Activated T-helper 17 cell treated with anti-CD3 and anti-CD28 coated beads, Interleukin-2, amount 50 U/mL, for 72 hours (primary cell): Measurements from ENCODE around the gene EDAR. TPM values are rescaled to one million over a fixed set of nuclear protein-coding genes. Genes with fewer than 3 reads are reported as not detected.

Experiments
- ATAC-seq: fragments of 150-1000 bp; cut with Tn5 transposase; replicated peaks from 2 replicates; pipeline ENCODE4 v1.10.0; 2021; ENCODE audit warnings: mild to moderate bottlenecking, moderate library complexity
- H3K27ac Mint-ChIP-seq: one replicate; pipeline ENCODE4 v1.8.0; 2022; ENCODE audit warnings: mixed read lengths
- H3K27me3 Mint-ChIP-seq: one replicate; pipeline ENCODE4 v1.8.0; 2022; ENCODE audit warnings: mixed read lengths
- H3K36me3 Mint-ChIP-seq: one replicate; pipeline ENCODE4 v1.8.0; 2022; ENCODE audit warnings: low read depth, mild to moderate bottlenecking, mixed read lengths
- H3K4me1 Mint-ChIP-seq: one replicate; pipeline ENCODE4 v1.8.0; 2022; ENCODE audit warnings: mixed read lengths
- H3K4me3 Mint-ChIP-seq: one replicate; pipeline ENCODE4 v1.8.0; 2022; ENCODE audit warnings: mild to moderate bottlenecking, mixed read lengths
- H3K9me3 Mint-ChIP-seq: one replicate; pipeline ENCODE4 v1.8.0; 2022; ENCODE audit warnings: mixed read lengths
- total RNA-seq, 2 donors: library from RNA; stranded (reverse); gene quantifications; one replicate each; pipeline ENCODE4 v1.2.3, GENCODE V29; 2022

The EDAR gene
- total RNA-seq, 2 donors from 2014 or later, result not detected

DNA sequence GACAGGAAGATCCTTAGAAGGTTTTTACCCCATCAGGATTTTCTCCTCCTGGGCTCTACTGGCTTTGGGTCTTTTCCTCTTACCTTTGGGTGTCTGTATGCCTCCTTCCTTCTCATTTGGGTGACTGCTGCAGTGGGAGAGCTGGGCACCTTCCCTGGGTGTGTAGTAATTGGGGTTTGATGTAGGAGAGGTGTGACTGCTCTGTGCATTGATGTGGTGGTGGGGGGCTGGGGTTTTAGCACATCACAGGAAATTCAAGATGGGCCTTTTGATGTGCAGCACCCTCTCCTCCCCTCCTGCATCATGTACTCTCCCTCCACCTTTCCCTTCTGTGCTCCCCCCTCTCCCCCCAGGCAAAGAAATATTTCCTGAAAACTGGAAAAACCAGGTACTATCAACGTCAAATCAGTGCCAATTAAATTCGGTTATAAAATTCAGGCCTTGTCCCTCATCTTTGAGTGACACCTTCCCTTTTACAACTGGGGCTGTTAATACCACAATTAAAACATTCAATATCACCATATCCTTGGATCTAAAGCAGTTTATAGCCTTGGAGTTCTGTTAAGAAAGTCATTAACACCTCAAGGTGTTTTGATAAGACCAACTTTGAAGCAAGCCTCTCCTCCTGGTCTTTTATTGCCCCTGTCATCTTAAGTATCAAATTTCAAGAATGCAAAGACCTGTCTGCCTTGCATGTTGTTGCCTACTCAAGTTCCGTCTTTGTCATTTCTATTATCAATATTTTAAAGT lies 23.3 kb downstream of the EDAR start:
- no peaks in the 10 kb centered on the region for H3K36me3 Mint-ChIP-seq
- no peak overlapping the region for H3K27ac Mint-ChIP-seq
- no peaks in the 10 kb centered on the region for H3K9me3 Mint-ChIP-seq
- peaks cover 15% of the 10 kb centered on the region for H3K4me1 Mint-ChIP-seq
- ATAC-seq, result no peak
- no peaks in the 10 kb centered on the region for H3K27me3 Mint-ChIP-seq
- no peak overlapping the region for H3K4me3 Mint-ChIP-seq

DNA sequence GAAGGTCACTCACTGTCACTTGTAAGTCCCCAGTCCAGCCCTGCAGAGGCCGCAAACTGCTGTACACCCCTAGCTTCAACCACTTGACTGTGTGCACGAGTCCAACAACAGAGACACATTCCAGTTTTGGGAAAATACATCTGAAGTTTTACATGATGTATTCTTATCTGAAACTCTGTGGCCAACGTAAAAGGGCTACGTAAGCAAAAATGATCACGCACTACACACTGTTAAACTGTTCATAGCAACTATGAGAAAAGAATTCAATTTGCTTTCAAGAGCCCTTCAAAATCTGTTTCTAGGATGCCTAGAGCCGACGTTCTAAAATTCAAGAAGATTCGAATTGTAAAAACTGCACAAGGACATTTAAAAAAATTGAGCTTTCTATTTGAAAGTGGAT lies 26.0 kb downstream of the EDAR start:
- no peaks in the 10 kb centered on the region for H3K9me3 Mint-ChIP-seq

DNA sequence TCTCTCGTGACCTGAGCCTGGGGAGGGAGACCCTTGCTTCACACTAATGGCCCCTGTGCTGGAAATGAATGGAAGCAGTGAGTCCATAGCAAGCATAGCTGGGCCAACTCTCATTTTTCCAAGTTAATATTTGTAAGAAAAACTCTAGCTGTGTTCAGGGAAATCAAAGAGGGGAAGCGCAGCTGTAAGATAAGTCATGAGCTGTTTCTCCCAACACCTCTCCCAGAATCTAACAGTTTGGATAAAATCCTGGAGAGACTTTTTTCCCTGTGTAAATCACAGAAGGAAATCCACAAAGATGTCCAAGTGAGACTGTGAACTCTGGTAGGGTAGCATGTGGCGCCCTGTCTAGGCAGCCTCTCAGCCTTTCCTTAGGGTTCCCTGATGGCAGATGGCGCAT lies 27.2 kb downstream of the EDAR start:
- peaks cover 11% of the 10 kb centered on the region for H3K4me1 Mint-ChIP-seq
- no peak overlapping the region for H3K4me3 Mint-ChIP-seq
- no peaks in the 10 kb centered on the region for H3K9me3 Mint-ChIP-seq
- H3K36me3 Mint-ChIP-seq, result no peaks in the 10 kb centered on the region
- H3K27me3 Mint-ChIP-seq, result no peaks in the 10 kb centered on the region
- no peak for ATAC-seq
- no peak overlapping the region for H3K27ac Mint-ChIP-seq

More for the DNA sequence above, 26.0 kb downstream of the EDAR start:
- H3K27ac Mint-ChIP-seq, result no peak overlapping the region
- H3K36me3 Mint-ChIP-seq, result no peaks in the 10 kb centered on the region
- H3K4me1 Mint-ChIP-seq, result peaks cover 15% of the 10 kb centered on the region
- H3K27me3 Mint-ChIP-seq, result no peaks in the 10 kb centered on the region
- ATAC-seq, result no peak
- H3K4me3 Mint-ChIP-seq, result no peak overlapping the region

DNA sequence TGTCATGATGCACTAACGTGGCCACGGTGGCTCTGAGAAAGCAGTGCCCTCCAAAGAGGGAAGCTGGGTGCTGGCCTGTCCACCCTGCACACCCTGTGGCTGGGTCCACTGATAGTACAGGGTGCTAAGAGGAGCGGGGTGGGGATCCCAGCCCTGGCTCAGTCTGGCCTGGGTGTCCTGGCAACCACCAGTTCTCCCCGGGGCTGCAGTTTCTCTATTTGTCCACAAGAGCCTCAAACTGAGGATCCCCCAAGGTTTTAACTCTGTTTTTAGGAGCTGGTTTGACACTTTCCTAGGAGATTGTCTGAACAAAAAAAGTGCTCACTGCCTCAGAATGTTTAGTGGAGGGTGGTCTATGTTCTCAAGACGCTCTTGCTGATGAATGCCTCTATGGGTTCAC lies 29.0 kb downstream of the EDAR start:
- H3K27ac Mint-ChIP-seq, result no peak overlapping the region
- no peaks in the 10 kb centered on the region for H3K9me3 Mint-ChIP-seq
- no peak overlapping the region for H3K4me3 Mint-ChIP-seq
- ATAC-seq, result no peak
- no peaks in the 10 kb centered on the region for H3K27me3 Mint-ChIP-seq
- no peaks in the 10 kb centered on the region for H3K4me1 Mint-ChIP-seq
- H3K36me3 Mint-ChIP-seq, result no peaks in the 10 kb centered on the region

DNA sequence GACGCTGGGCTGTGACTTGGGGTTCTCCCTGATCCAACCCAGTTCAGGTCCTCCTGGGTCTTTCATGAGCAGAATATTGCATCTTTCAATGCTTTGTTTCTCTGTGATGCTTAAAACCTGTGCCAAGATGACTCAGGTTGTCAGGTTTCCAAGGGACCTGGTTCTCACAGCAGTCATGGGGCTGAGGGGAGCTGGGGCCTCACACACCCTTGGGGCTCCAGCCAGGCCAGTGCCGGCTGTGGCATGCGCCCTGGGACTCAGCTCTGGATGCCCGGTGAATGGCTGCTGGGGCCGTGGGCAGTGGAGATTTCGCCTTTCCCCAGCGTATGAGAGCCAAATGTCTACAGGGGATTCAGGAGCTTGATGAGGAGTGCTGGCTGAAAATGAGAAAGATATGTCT lies 29.6 kb downstream of the EDAR start:
- Mint-ChIP-seq H3K4me1 (no peaks in the 10 kb centered on the region), H3K9me3 (no peaks in the 10 kb centered on the region)
- ATAC-seq, result no peak

DNA sequence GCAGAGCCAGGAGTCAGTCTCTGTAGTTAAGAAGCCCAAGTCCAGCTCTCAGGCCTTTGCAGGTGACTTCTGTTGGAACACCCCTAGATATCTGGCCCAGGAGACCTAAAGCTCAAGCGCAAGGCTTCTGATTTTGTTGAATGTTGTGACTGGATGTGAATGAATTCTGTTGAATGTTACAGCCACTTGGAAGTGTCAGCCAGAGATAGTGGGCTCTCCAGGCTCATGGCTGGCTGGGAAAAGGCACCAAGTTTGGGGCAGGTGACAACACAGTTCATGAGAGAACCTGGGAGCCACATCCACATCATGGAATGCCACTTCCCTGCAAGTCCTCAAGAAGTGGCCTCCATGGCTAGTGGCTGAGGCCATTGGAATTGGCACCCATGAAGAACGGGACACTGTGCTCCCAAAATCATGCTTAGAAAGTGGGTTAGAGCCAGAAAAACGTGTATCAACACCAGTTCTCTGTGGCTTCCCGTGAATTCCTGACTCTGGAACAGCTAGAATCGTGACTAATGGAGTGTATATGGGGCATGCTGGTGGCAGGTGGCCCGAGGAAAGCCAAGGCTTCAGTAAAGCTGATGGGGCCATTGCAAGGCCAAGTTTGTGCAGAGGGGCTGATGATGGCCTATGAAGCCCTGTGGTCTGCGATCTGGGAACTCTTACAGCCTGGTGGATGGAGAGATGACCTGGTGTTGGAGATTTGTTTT lies 30.2 kb downstream of the EDAR start:
- Mint-ChIP-seq H3K27ac (peak overlapping the region; percentile 51), H3K27me3 (no peaks in the 10 kb centered on the region), H3K36me3 (no peaks in the 10 kb centered on the region), H3K4me1 (no peaks in the 10 kb centered on the region), H3K4me3 (no peak overlapping the region), H3K9me3 (no peaks in the 10 kb centered on the region)
- no peak for ATAC-seq

More for the DNA sequence above, 29.6 kb downstream of the EDAR start:
- no peak overlapping the region for H3K27ac Mint-ChIP-seq
- H3K36me3 Mint-ChIP-seq, result no peaks in the 10 kb centered on the region
- H3K4me3 Mint-ChIP-seq, result no peak overlapping the region
- no peaks in the 10 kb centered on the region for H3K27me3 Mint-ChIP-seq

DNA sequence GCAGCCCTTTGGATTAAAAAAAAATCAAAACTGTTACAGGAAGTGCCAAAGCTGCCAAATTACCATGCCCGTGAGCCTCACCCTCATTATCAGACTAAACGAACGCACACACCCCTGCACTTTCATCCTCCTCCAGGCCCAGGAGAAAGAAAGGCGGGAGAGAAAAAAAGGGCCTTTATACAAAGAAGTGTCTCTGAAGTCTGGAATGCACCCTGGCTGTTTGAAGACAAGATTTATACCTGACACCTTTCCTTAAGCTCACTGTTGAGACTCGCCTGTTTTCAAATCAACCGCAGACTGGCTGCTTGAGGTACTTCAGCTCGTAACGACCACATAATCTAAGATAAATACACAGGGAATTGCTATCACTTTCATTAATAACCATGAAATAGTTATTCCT lies 31.0 kb downstream of the EDAR start:
- H3K4me1 Mint-ChIP-seq, result no peaks in the 10 kb centered on the region
- no peaks in the 10 kb centered on the region for H3K9me3 Mint-ChIP-seq
- ATAC-seq, result no peak
- H3K36me3 Mint-ChIP-seq, result no peaks in the 10 kb centered on the region
- no peaks in the 10 kb centered on the region for H3K27me3 Mint-ChIP-seq
- H3K27ac Mint-ChIP-seq, result peak overlapping the region; percentile 51
- peak overlapping the region; percentile 19 for H3K4me3 Mint-ChIP-seq

DNA sequence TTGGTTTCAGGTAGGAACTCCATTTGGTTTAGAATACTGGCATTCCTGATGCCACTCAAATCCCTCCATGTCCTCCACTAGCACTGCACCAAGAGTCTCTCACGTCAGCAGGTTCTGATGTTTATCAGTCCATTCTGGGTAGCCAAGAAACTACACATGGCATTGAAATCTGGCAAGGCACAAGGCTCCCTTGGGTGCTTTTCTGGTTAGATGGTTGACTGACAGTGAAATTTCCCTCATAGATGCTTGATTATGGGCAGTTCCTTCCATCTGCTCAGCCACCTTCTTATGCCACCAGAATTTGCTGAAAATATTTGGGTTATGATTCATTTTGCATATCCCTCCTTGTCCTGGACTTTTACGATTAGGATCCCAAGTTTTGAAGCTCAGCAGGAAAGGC lies 32.6 kb downstream of the EDAR start:
- Mint-ChIP-seq H3K9me3 (peaks cover 3% of the 10 kb centered on the region), H3K36me3 (no peaks in the 10 kb centered on the region), H3K4me3 (no peak overlapping the region), H3K27ac (no peak overlapping the region), H3K4me1 (no peaks in the 10 kb centered on the region), H3K27me3 (no peaks in the 10 kb centered on the region)
- no peak for ATAC-seq

DNA sequence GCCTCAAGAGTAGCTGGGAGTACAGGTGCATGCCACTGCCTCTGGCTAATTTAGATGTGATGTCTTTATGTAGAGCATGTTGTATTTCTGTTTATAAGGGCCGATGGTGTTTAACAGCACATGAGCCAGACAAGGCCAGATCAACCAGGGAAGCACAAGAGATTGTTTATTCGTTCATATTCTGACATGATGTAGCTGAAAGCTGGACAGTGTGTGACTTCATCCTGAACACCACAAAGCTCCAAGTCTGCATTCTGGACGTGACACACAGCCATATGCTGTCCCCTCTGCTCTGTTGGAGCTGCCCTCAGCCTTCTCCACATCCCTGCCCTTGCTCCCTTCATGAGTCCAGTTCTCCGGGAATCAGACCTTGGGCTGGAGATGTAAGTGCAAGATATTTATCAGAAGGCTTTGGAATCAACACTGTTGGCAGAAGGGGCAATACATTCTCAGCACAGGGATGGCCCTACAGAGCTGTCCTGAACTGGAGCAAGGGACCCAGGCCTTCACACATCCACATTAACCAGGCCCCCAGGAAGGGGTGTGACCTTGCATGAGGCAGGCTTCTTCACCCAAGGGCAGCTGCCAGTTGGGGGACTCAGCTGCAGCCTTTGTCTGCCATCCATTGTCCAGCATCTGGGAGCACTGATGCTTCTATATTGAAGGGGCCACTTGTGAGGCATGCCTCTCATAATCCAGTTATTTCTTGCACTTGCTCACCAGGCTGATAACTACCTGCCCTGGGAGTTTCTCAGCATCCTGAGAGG lies 38.5 kb downstream of the EDAR start:
- Mint-ChIP-seq H3K4me1 (no peaks in the 10 kb centered on the region), H3K36me3 (no peaks in the 10 kb centered on the region), H3K27ac (no peak overlapping the region), H3K4me3 (no peak overlapping the region), H3K9me3 (peaks cover 7% of the 10 kb centered on the region), H3K27me3 (no peaks in the 10 kb centered on the region)
- no peak for ATAC-seq

DNA sequence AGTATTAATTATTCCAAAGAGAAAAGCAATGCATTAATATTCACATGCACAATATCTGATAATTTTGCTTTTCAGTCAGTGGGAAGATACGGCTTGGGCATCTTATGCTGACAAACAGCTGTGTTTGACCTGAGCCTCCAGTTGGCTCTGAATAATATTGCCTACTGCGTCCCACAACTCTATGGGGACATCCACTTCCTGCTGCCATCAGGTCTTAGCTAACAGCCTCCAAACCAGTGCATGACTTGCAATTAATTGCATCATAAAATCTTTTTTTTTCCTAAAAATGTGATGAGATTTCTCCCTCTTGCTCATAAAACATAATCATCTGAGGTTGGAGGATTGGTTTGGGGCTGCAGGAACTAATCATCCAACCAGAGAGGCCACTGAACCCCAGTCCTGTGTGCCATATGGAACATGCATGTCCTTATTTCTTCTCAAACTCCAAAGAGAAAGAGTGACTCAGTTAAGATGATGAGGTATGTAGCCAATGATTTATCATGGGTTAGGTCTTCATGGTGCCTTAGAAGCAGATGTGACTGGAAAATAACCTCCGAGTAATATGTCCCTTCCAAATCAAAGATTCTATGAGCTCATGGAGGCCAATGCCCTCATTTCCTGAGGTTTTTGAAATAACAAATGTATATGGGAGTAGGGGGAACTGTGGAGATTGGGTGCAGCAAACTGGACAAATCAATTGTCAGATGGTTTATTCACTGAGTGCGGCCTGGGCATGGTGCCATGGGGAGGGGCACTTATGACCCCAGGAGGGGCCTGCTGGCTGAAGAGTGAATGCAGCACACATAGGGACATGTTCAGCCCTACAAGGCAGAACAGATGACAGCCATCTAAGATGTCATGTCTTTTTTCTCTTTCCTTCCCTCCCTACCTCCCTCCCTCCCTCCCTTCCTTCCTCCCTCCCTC lies 39.4 kb downstream of the EDAR start:
- no peak for ATAC-seq
- Mint-ChIP-seq H3K4me3 (no peak overlapping the region), H3K36me3 (no peaks in the 10 kb centered on the region)

DNA sequence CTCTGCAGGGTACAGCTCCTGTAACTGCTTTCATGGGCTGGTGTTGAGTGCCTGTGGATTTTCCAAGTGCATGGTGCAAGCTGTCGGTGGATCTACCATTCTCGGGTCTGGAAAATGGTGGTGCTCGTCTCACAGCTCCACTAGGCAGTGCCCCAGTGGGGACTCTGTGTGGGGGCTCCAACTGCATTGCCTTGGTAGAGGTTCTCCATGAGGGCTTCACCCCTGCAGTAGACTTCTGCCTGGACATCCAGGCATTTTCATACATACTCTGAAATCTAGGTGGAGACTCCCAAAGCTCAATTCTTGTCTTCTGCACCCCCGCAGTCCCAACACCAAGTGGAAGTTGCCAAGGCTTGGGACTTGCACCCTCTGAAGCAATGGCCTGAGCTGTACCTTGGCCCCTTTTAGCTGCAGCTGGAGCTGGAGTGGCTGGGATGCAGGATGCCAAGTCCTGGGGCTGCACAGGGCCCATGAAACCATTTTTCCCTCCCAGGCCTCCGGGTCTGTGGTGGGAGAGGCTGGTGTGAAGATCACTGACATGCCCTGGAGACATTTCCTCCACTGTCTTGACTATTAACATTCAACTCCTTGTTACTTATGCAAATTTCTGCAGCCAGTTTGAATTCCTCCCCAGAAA lies 41.6 kb downstream of the EDAR start:
- no peak for ATAC-seq
- Mint-ChIP-seq H3K27ac (no peak overlapping the region), H3K4me3 (no peak overlapping the region), H3K27me3 (no peaks in the 10 kb centered on the region), H3K4me1 (no peaks in the 10 kb centered on the region), H3K36me3 (no peaks in the 10 kb centered on the region), H3K9me3 (peaks cover 7% of the 10 kb centered on the region)

More for the DNA sequence above, 39.4 kb downstream of the EDAR start:
- H3K4me1 Mint-ChIP-seq, result no peaks in the 10 kb centered on the region
- H3K27me3 Mint-ChIP-seq, result no peaks in the 10 kb centered on the region
- H3K9me3 Mint-ChIP-seq, result peaks cover 7% of the 10 kb centered on the region
- no peak overlapping the region for H3K27ac Mint-ChIP-seq

DNA sequence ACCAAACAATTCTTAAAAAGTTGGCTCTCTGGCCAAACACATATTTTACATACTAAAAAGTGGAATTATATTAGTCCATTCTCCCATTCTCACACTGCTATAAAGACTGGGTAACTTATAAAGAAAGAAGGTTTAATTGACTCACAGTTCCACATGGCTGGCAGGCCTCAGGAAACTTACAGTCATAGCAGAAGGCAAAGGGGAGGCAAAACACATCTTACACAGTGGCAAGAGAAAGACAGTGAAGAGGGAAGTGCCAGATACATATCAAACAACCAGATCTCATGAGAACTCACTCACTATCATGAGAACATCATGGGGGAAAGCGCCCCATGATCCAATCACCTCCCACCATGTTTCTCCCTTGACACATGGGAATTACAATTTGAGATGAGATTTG lies 42.6 kb downstream of the EDAR start:
- H3K27me3 Mint-ChIP-seq, result no peaks in the 10 kb centered on the region
- H3K4me3 Mint-ChIP-seq, result no peak overlapping the region
- H3K27ac Mint-ChIP-seq, result no peak overlapping the region
- no peaks in the 10 kb centered on the region for H3K4me1 Mint-ChIP-seq
- no peaks in the 10 kb centered on the region for H3K36me3 Mint-ChIP-seq
- peak; percentile 19 for ATAC-seq
- peaks cover 4% of the 10 kb centered on the region for H3K9me3 Mint-ChIP-seq

DNA sequence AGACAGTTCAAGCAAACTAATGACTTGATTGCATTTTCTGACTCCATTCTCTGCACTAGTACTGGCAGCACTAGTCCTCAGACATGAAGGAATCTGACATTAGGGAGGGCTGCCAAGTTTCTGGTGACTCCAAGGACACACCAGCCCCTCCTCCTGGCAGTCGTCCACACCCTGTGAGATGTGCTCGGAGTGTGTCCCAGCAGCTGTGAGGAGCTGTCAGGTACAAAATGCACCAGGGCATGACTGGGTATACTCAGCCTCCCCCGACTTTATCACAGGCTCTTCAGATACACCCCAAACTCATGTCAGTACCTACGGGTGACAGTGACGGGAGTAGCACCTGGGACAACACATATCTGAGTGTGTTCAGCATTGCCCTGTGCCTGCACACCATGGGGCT lies 43.1 kb downstream of the EDAR start:
- ATAC-seq, result no peak
- Mint-ChIP-seq H3K9me3 (peaks cover 4% of the 10 kb centered on the region), H3K27ac (no peak overlapping the region), H3K27me3 (no peaks in the 10 kb centered on the region), H3K4me1 (no peaks in the 10 kb centered on the region), H3K4me3 (no peak overlapping the region), H3K36me3 (no peaks in the 10 kb centered on the region)
